Karpas-422 (cell line): ENCODE results near the gene NAGS. TPM values are rescaled to one million over a fixed set of nuclear protein-coding genes. Genes with fewer than 3 reads are reported as not detected.
"Not testable (repeated sequence)": the region's sequence is repeated elsewhere in the genome, so short reads cannot be mapped to it uniquely, and the experiment has no call there.

Experiments used
- DNase-seq: peaks from one replicate; pipeline ENCODE4 v3.0.0-alpha.2; 2015
- H2AFZ ChIP-seq: fragments of 200-600 bp; sonication (generic); 2 replicates; pipeline ENCODE4 v1.6.1; 2014; ENCODE audit warnings: antibody characterized with exemption, low read length, mixed read lengths
- H3K27ac ChIP-seq: fragments of 200-600 bp; sonication (generic); 2 replicates; pipeline ENCODE4 v1.5.1; 2014; ENCODE audit warnings: mild to moderate bottlenecking, low read length, moderate library complexity
- H3K27me3 ChIP-seq: fragments of 200-600 bp; sonication (generic); 2 replicates; pipeline ENCODE4 v1.6.1; 2014; ENCODE audit warnings: low read length, mixed read lengths
- H3K36me3 ChIP-seq: fragments of 200-600 bp; sonication (generic); 2 replicates; pipeline ENCODE4 v1.6.1; 2014; ENCODE audit warnings: low read length, mixed read lengths; ENCODE audit not compliant: insufficient read depth
- H3K4me1 ChIP-seq: fragments of 200-600 bp; sonication (generic); 2 replicates; pipeline ENCODE4 v1.6.1; 2014; ENCODE audit warnings: mild to moderate bottlenecking, low read length, mixed read lengths
- H3K4me2 ChIP-seq: fragments of 200-600 bp; sonication (generic); 2 replicates; pipeline ENCODE4 v1.6.1; 2014; ENCODE audit warnings: low read length, low read depth, mild to moderate bottlenecking; ENCODE audit not compliant: poor library complexity, severe bottlenecking
- H3K4me3 ChIP-seq: fragments of 200-600 bp; sonication (generic); 2 replicates; pipeline ENCODE4 v1.5.1; 2014; ENCODE audit warnings: mild to moderate bottlenecking, antibody characterized with exemption, low read length, mixed read lengths
- H3K79me2 ChIP-seq: fragments of 200-600 bp; sonication (generic); 2 replicates; pipeline ENCODE4 v1.6.1; 2014; ENCODE audit warnings: mild to moderate bottlenecking, low read length, mixed read lengths
- H3K9ac ChIP-seq: fragments of 200-600 bp; sonication (generic); 2 replicates; pipeline ENCODE4 v1.6.0; 2014; ENCODE audit warnings: low read length
- H3K9me2 ChIP-seq: fragments of 200-600 bp; sonication (generic), shearing (Covaris generic); replicated peaks from 2 replicates; pipeline ENCODE4 v1.6.0; 2014; ENCODE audit warnings: mild to moderate bottlenecking, low read length, moderate library complexity; ENCODE audit not compliant: insufficient read depth
- H3K9me3 ChIP-seq: fragments of 300-700, 200-600 bp; sonication (generic); 2 replicates; pipeline ENCODE4 v1.6.1; 2014; ENCODE audit warnings: low read length, mixed read lengths
- H4K20me1 ChIP-seq: fragments of 200-600 bp; sonication (generic); 2 replicates; pipeline ENCODE4 v1.6.1; 2014; ENCODE audit warnings: mild to moderate bottlenecking, antibody characterized with exemption, low read length, low read depth; ENCODE audit not compliant: insufficient read depth
- small RNA-seq: library from RNA; depleted of rRNA; stranded (forward); fragments of <200 nt; gene quantifications from one replicate; pipeline ENCODE3, GENCODE V24; 2014
- total RNA-seq: library from RNA; depleted of rRNA; stranded (reverse); fragments of >200 nt; shearing (Covaris generic); gene quantifications from 2 replicates; pipeline ENCODE4 v1.2.3, GENCODE V29; 2014; ENCODE audit warnings: low replicate concordance; rRNA removed

NAGS gene
- total RNA-seq, 1 experiment from 2014 or later = 4.3 TPM

DNA sequence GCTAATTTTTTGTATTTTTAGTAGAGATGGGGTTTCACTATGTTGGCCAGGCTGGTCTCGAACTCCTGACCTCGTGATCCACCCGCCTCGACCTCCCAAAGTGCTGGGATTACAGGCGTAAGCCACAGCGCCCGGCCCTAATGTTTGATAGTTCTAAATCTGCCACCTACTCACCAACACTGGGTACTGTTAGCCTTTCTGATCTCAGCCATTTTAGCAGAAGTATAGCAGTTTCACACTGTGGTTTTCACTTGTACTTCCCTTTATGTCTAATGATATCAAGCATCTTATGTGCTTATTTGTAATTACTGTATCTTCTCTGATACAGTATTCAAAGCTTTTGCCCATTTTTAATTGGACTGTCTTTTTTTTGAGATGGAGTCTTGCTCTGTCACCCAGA is 42.5 kb downstream of the NAGS start:
- not testable (repeated sequence) for DNase-seq, H3K27ac ChIP-seq, H3K9me3 ChIP-seq, H3K9me2 ChIP-seq, H3K4me3 ChIP-seq, H3K4me2 ChIP-seq, H3K9ac ChIP-seq, H3K4me1 ChIP-seq, H2AFZ ChIP-seq, H3K27me3 ChIP-seq
- Histone ChIP-seq H3K79me2 (peaks cover 70% of the 10 kb centered on the region), H3K36me3 (peaks cover 31% of the 10 kb centered on the region), H4K20me1 (peaks cover 17% of the 10 kb centered on the region)

DNA sequence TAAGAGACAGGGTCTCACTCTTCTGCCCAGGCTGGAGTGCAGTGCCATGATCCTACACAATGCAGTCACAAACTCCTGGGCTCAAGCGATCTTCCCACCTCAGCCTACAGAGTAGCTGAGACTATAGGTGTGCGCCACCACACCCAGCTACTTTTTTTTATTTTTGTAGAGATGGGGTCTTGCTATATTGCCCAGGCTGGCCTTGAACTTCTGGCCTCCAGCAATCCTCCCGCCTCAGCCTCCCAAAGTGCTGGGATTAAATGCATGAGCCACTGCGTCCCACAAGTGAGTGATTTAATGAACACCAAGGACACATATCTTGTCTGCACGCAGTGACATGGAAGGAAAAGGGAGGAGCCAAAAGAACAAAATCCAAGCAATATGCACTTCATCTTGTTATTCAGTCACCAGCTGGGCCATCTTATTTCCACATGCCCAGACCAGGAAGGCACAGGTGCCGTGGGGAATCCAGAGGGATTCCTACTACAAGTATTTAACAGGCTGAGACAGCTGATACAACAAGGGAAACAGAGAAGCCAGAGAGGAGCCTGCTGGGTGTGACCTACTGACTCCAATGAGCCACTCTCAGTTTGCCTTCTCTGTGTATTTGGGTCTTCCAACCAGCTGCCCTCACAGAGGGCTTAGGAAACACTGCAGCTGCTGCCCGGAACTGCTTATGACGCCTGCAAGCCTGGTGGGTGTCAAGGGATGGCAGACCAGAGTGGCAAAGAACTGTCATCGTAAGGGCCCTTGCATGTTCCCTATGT is 45.1 kb downstream of the NAGS start:
- no peaks in the 10 kb centered on the region for H3K27me3 ChIP-seq
- no peak overlapping the region for H2AFZ ChIP-seq
- H3K4me1 ChIP-seq = no peaks in the 10 kb centered on the region
- no peak for DNase-seq
- H3K9ac ChIP-seq = no peak overlapping the region
- H3K9me2 ChIP-seq = no peaks in the 10 kb centered on the region
- peaks cover 12% of the 10 kb centered on the region; the same call in 1 of the 2 replicates for H4K20me1 ChIP-seq
- no peak overlapping the region for H3K4me3 ChIP-seq
- no peaks in the 10 kb centered on the region for H3K9me3 ChIP-seq
- H3K27ac ChIP-seq = no peak overlapping the region
- H3K4me2 ChIP-seq = no peak overlapping the region
- H3K79me2 ChIP-seq = peaks cover 74% of the 10 kb centered on the region
- H3K36me3 ChIP-seq = peaks cover 43% of the 10 kb centered on the region

DNA sequence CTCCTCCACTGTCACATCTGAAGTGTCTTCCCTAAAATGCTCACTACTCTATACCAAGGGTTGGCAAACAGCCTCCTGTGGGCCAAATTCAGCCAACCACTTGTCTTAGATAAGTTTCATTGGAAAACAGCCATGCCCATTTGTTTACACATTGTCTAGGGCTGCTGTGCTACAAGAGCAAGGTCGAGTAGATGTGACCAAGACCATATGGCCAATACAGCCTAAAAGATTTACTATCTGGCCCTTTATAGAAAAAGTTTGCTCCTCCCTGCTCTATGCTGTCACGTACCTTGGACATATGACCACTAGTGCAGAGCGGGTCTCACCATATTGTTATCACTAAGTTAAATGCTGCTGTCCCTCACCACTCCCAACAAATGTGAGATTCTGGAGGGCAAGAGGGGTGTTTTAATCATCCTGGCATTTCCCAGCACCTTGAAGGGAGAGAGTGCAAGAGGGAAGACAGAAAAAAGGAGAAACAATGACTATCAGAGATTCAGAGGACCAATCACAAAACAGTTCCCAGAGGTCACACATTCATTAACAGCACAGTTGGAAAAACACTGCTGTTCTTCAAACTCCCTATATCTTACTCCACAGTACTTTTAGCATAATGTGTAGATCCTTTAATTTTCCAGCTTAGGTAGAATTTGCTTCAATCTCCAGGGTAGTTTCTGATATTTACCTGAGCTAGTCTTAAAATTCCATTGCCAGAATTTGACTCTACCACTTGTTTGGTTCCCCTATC is 48.9 kb downstream of the NAGS start:
- H4K20me1 ChIP-seq = peaks cover 15% of the 10 kb centered on the region; the same call in 1 of the 2 replicates
- peaks cover 37% of the 10 kb centered on the region for H3K36me3 ChIP-seq
- H3K4me3 ChIP-seq = no peak overlapping the region
- H3K4me1 ChIP-seq = no peaks in the 10 kb centered on the region
- H3K9me3 ChIP-seq = no peaks in the 10 kb centered on the region
- peaks cover 80% of the 10 kb centered on the region for H3K79me2 ChIP-seq
- no peak overlapping the region for H3K27ac ChIP-seq
- H3K9me2 ChIP-seq = no peaks in the 10 kb centered on the region
- no peak for DNase-seq
- H2AFZ ChIP-seq = no peak overlapping the region
- H3K4me2 ChIP-seq = no peak overlapping the region
- H3K9ac ChIP-seq = no peak overlapping the region
- H3K27me3 ChIP-seq = no peaks in the 10 kb centered on the region

Small RNA genes lying within 50 kb of the gene (small RNA-seq; reads per million reads assigned to genes)
- gene RF00012 = not detected

Other genes starting within 250 kb of the NAGS start
- gene SOST, start 245.8 kb upstream of the NAGS start, total RNA-seq = not detected in 2 replicates
- gene DUSP3, start 225.6 kb upstream of the NAGS start, total RNA-seq = 7.9 and 9.5 TPM in 2 replicates
- gene CFAP97D1, start 224.2 kb upstream of the NAGS start, total RNA-seq = 1.1 TPM in 1 of 2 replicates, not detected in the other
- not detected in 2 replicates for gene MPP3, start 171.5 kb upstream of the NAGS start, total RNA-seq
- gene CD300LG, start 157.4 kb upstream of the NAGS start, total RNA-seq = not detected in 2 replicates
- gene MPP2, start 97.1 kb upstream of the NAGS start, total RNA-seq = not detected in 2 replicates
- not detected in 2 replicates for gene PPY, start 62.1 kb upstream of the NAGS start, total RNA-seq
- gene PYY, start 50.7 kb upstream of the NAGS start, total RNA-seq = 0.51 TPM in 1 of 2 replicates, not detected in the other
- gene TMEM101, start 10.3 kb downstream of the NAGS start, total RNA-seq = 26.6 and 42.4 TPM in 2 replicates
- 43.9 and 73.1 TPM in 2 replicates for gene LSM12, start 62.0 kb downstream of the NAGS start, total RNA-seq
- gene G6PC3, start 66.1 kb downstream of the NAGS start, total RNA-seq = 43.6 and 59.6 TPM in 2 replicates
- 24.4 and 44.2 TPM in 2 replicates for gene HDAC5, start 119.0 kb downstream of the NAGS start, total RNA-seq
- gene HROB, start 137.3 kb downstream of the NAGS start, total RNA-seq = 3.7 and 4.6 TPM in 2 replicates
- gene ASB16, start 166.1 kb downstream of the NAGS start, total RNA-seq = not detected in 2 replicates
- 29.3 and 36.5 TPM in 2 replicates for gene TMUB2, start 182.3 kb downstream of the NAGS start, total RNA-seq
- gene ATXN7L3, start 195.3 kb downstream of the NAGS start, total RNA-seq = 29.0 and 54.7 TPM in 2 replicates
- 57.8 and 150 TPM in 2 replicates for gene UBTF, start 215.1 kb downstream of the NAGS start, total RNA-seq